ENCODE results near the gene KLF17. TPM values are rescaled to one million over a fixed set of nuclear protein-coding genes. Genes with fewer than 3 reads are reported as not detected.

KLF17 gene
- polyA plus RNA-seq, 4 donors: 0.17 TPM; not detected in 3

DNA sequence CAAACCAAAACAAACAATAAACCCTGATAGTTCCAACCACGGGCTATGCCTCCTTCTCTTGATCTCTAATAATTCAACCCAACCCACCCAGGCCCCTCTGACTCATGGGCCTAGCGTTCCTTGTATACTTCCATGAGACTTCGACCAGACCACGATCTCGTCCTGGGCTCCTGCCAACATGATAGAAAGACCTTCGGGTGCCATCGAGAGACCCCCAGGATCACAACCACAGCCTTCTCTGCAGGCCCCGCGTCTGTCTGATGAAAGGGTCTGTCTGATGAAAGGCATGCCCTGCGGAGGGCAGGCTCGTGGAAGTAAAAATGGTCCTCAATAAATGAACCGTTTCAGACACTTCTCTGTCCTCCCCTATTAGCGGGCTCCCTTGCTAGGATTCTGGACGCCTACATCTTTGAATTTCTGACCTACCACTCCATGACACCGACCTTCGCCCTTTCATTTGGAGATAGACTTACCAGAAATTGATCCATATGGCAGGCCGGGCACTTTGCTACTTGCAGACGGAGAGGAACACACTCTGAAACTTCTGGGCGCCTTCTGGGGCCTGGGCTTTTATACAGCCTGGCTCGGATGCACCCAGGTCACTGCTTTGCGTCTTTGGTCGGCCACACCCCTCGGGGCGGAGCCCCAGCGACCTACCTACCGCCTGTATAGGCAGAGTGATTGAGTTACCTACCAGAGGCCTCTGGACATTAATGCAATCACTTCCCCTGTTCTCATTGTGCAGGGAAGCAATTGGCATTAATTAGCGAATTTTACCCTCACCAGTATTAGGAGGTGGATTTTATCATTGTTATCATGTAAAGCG lies 28.1 kb downstream of the KLF17 start:
- no peak for DNase-seq (ENCODE audit: low read depth in 4 of 4, low spot score in 3 of 4)

DNA sequence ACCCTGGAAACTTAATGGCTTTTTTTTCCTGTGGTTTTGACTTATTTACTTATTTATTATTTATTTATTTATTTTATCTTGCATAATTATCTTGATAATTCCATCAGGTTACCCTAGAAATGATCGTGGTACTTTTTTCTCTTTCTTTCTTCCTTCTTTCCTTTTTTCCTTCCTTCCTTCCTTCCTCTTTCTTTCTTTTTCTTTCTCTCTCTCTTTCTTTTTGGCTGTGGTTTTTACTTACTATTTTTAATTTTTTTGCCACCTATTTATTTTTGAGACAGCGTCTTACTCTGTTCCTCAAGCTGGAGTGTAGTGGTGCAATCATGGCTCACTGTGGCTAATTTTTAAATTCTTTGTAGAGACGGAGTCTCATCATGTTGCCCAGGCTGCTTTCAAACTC lies 29.0 kb downstream of the KLF17 start:
- no peak for DNase-seq (ENCODE audit: low read depth in 4 of 4, low spot score in 3 of 4)

DNA sequence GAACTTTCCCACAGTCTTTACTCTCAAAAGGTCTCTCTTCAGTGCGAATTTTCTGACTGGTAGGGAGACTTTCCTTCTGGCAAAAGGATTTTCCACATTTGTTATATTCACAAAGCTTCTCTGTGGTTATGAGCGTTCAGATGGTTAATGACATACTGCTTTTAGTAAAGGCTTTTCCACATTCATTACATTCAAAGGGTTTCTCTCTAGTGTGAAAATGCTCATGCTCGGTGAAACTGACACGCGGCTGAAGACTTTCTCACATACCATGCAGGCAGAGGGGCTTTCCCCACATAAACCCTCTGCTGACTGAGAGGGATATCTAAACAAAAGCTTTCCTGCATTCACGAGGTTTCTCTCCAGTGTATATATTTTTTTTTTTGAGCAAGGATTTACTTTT lies 32.7 kb downstream of the KLF17 start:
- no peak for DNase-seq (ENCODE audit: low read depth in 4 of 4, low spot score in 3 of 4)

DNA sequence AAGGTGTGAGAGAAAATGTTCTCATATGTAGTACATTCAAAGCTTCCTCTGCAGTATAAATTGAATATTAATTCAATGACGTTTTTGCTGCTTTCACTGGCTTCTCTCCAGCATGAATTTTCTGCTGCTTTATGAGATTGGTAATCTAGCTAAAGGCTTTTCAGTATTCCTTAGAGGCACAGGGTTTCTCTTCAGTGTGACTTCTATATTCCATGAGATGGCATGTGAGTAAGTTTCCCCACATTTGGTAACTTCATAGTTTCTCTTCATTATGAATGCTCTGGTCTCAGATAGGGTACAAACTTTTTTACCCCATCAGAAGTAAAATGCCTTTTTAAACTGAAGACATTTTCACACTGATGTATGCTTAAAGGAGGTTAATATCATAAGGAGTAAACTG lies 33.2 kb downstream of the KLF17 start:
- no peak for DNase-seq (ENCODE audit: low read depth in 4 of 4, low spot score in 3 of 4)

DNA sequence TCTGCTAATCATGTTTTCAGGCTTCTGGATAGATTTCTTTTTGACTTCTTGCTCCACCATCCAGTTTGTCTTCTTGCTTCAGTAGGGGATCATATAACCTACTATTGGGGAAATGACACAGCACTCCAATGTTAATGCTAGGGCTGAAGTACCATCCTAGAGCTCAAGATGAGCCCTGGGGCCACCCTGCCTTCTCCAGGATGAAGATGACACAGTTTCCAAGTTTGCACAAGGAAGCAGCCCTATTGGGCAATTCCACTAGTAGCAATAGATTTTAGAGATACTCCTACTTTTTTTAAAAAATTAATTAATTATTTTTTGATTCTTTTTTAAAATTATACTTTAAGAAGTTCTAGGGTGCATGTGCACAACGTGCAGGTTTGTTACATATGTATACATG lies 34.1 kb downstream of the KLF17 start:
- DNase-seq (ENCODE audit: low read depth in 4 of 4, low spot score in 3 of 4): no peak

DNA sequence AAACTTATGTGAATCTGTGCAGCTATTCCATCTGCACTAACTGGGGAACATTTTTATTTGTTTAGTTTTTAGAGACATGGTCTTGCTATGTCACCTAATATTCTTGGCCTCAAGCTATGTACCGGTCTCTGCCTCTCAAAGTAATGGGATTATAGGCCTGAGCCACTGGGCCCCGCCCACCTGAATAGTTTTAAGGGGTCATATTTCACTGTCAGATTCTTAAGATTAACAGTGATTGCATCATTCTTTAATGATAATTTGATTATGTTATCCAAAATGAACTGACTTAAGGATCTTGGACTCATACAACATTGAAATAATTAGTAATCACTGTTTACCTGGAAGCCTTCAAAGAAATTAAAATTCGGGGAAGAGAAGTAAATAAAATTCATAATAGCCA lies 35.4 kb downstream of the KLF17 start:
- no peak for DNase-seq (ENCODE audit: low read depth in 4 of 4, low spot score in 3 of 4)

DNA sequence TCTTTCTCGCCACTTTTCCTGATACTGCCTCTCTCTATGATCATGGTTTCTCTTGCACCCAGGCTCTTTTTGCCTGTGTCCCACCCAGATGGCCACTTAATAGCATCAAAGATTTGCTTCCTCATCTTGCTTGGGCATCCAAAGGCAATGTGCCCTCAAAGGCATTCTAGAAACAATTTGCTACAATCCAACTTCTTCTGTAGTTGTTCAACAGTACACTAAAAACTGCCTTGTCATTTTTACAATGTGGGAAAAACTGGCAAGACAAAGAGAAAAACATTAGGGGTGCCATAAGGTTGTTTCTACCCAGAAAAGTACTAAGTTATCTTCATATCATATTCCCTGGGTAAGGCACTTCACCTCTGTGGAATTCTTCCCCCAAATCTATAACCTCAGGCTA lies 39.3 kb downstream of the KLF17 start:
- DNase-seq (ENCODE audit: low read depth in 4 of 4, low spot score in 3 of 4): no peak

DNA sequence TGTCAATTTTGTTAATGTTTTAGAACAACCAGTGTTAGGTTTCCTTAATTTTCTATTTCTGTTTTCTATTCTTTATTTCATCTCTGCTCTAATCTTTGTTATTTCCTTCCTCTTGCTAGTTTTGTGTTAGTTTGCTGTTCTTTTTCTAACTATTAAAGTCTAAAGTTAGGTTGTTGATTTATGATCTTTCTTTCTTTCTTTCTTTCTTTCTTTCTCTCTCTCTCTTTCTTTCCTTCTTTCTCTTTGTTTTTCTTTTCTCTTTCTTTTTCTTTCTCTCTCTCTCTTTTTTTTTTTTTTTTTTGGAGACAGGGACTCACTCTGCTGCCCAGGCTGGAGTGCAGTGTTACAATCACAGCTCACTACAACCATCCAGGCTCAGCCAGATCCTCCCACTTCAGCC lies 40.2 kb downstream of the KLF17 start:
- no peak for DNase-seq (ENCODE audit: low read depth in 4 of 4, low spot score in 3 of 4)

DNA sequence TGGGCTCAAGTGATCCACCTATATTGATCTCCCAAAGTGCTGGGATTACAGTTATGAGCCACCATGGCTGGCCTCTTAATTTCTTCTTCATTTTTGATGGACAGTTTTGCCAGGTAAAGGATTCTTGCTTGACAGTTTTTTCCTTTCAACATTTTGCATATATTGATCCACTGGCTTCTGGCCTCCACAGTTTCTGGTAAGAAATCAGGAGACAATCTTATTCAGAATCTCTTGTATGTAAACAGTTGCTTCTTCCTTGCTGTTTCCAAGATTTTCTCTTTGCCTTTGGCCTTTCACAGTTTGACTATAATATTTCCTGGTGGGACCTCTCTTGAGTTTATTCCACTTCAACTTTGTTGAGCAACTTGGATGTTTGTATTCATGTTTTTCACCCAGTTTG lies 42.9 kb downstream of the KLF17 start:
- DNase-seq (ENCODE audit: low read depth in 4 of 4, low spot score in 3 of 4): no peak

DNA sequence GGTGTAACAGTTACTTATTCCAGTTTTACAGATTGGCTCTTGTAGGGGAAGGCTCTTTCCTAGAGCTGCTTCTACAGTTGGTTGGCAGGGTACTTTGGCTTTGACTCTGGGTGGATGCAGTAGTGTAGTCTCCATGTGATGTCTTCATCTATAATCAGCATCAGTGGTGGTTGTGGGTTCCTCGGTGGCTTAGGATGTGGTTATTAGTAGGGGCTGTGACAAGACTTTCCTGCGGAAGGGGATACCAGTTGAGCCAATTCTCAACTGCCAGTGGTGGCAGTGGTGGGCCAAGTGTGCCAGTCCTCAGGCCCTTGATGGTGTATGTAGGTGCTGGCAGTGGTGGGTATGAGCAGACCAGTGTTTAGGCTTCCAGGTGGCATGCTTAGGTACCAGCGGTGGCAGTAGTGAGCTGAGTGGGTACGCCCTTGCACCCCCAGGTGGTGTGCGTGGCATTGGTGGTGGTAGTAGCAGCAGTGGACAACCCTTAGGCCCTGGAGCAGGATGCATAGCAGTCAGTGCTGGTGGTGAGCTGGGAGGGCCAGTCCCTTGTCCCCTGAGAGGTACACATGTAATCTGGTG lies 50.0 kb downstream of the KLF17 start:
- no peak for DNase-seq (ENCODE audit: low read depth in 4 of 4, low spot score in 3 of 4)

DNA sequence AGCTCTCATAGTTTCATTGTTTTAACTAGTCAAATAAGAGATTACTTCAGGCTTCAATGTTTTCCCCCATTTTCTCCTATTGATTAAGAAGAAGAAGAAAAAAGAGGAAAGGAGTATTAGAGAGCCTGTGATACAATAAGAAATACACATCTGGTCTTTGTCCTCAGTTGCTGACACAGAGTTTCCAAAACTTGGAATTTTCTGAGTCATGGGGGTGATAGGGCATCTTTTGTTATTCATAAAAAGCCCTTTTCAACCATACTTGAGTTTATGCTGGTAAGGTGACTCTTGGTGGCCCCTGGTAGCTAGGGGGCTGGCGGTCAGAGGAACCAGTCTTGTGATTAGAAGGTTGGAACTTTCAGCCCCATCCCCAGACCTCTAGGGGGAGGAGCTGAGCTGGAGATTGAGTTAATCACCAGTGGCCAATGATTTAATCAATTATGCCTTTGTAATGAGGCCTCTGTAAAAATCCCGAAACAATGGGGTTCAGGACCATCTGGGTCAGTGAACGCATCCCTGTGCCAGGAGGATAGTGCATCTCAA lies 51.7 kb downstream of the KLF17 start:
- DNase-seq (ENCODE audit: low read depth in 4 of 4, low spot score in 3 of 4): no peak

DNA sequence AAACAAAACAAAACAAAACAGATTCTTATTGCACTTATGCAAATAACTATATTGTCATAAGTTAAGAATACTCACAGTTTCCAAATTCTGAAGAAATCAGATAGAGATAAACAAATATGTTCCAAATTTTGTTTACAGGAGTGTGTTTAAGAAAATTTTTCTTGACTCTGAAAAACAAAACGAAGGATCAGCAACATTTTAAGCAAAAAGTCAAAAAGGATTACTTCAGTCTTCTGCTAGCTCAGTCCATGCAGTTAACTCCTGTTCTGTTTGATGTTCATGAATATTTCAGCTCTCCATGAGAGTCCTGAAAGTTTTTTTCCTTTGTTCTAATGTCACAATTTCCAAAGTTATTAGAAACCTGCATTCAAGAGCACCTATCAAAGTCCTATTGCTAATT lies 56.0 kb downstream of the KLF17 start:
- DNase-seq (ENCODE audit: low read depth in 4 of 4, low spot score in 3 of 4): no peak

Other genes with a start within 250 kb of the KLF17 start
- gene ARTN, start 185.0 kb upstream of the KLF17 start, polyA plus RNA-seq (ENCODE audit: insufficient read length in 4 of 4): 1 to 10 TPM; 1.5 to 2.6 (median 2.1) TPM
- 10 to 100 TPM; 34.1 to 43.2 (median 38.5) TPM for gene IPO13, start 171.9 kb upstream of the KLF17 start, polyA plus RNA-seq (ENCODE audit: insufficient read length in 4 of 4)
- 10 to 100 TPM; 24.0 to 26.8 (median 24.5) TPM for gene DPH2, start 148.8 kb upstream of the KLF17 start, polyA plus RNA-seq (ENCODE audit: insufficient read length in 4 of 4)
- gene ATP6V0B, start 143.9 kb upstream of the KLF17 start, polyA plus RNA-seq (ENCODE audit: insufficient read length in 4 of 4): 100 to 1,000 TPM; 139 to 182 (median 149) TPM
- gene B4GALT2, start 139.6 kb upstream of the KLF17 start, polyA plus RNA-seq (ENCODE audit: insufficient read length in 4 of 4): 10 to 100 TPM; 38.8 to 48.7 (median 40.1) TPM
- gene CCDC24, start 127.2 kb upstream of the KLF17 start, polyA plus RNA-seq (ENCODE audit: insufficient read length in 4 of 4): 10 to 100 TPM; 16.3 to 22.6 (median 20.5) TPM
- gene SLC6A9, start 87.4 kb upstream of the KLF17 start, polyA plus RNA-seq (ENCODE audit: insufficient read length in 4 of 4): 1 to 10 TPM; 5.6 to 7.7 (median 6.3) TPM
- gene KLF18, start 22.8 kb downstream of the KLF17 start, polyA plus RNA-seq (ENCODE audit: insufficient read length in 4 of 4): not detected
- gene DMAP1, start 94.7 kb downstream of the KLF17 start, polyA plus RNA-seq (ENCODE audit: insufficient read length in 4 of 4): 10 to 100 TPM; 56.8 to 62.5 (median 57.3) TPM
- 100 to 1,000 TPM in 1 of 4 donors, 10 to 100 TPM in 3; 82.1 to 105 (median 86.1) TPM for gene ERI3, start 236.4 kb downstream of the KLF17 start, polyA plus RNA-seq (ENCODE audit: insufficient read length in 4 of 4)

Data from right renal pelvis (tissue), 4 donors.